Smooth muscle cell of the brain vasculature (primary cell): ENCODE data around the gene FAM222B.
"Not testable (repeated sequence)": the region's sequence is repeated elsewhere in the genome, so short reads cannot be mapped to it uniquely, and the experiment has no call there.

ENCODE experiments used
- DNase-seq: peaks from one replicate; pipeline ENCODE4 v3.0.0-alpha.2; 2012; ENCODE audit warnings: low read depth, low spot score

The FAM222B gene

GRCh38 chr17:28746611-28747050, 96.0 kb downstream of the FAM222B start:
- DNase-seq: no peak

GRCh38 chr17:28745786-28746411, 96.7 kb downstream of the FAM222B start:
- no peak for DNase-seq

GRCh38 chr17:28744972-28745785, 97.4 kb downstream of the FAM222B start:
- peak; percentile 66 for DNase-seq

GRCh38 chr17:28744104-28744971, 98.3 kb downstream of the FAM222B start:
- no peak for DNase-seq

GRCh38 chr17:28743243-28744103, 99.1 kb downstream of the FAM222B start, which contains the start of gene TRAF4:
TRAF4 (plus strand) TSS chr17:28744011; CDS start chr17:28744113, 102 bp downstream.
- peak; percentile 87 for DNase-seq

GRCh38 chr17:28741358-28742349, 100.9 kb downstream of the FAM222B start:
- no peak for DNase-seq

- no peak for DNase-seq
Observed at GRCh38 chr17:28740406-28741357, 101.9 kb downstream of the FAM222B start.

GRCh38 chr17:28738680-28739384, 103.8 kb downstream of the FAM222B start:
- no peak for DNase-seq

GRCh38 chr17:28737770-28738679, 104.6 kb downstream of the FAM222B start:
- no peak for DNase-seq

- DNase-seq: no peak
Observed at GRCh38 chr17:28737316-28737715, 105.3 kb downstream of the FAM222B start.

GRCh38 chr17:28735913-28736769, 106.4 kb downstream of the FAM222B start:
- DNase-seq: not testable (repeated sequence)

- no peak for DNase-seq
Observed at GRCh38 chr17:28735242-28735722, 107.3 kb downstream of the FAM222B start.

- DNase-seq: no peak
Observed at GRCh38 chr17:28734712-28735241, 107.8 kb downstream of the FAM222B start.

- DNase-seq: no peak
Observed at GRCh38 chr17:28733346-28733745, 109.2 kb downstream of the FAM222B start.

- DNase-seq: no peak
Observed at GRCh38 chr17:28729950-28730330, 112.7 kb downstream of the FAM222B start.
